H1 (cell line): ENCODE data around the gene KHDRBS2. TPM values are rescaled to one million over a fixed set of nuclear protein-coding genes. Genes with fewer than 3 reads are reported as not detected.

ENCODE experiments used
- CTCF ChIA-PET: fragments of 300-600 bp; sonication (Branson Sonifier 250); formaldehyde crosslinking; loops from one replicate; lab custom pipeline; 2021; ENCODE audit not compliant: partially characterized antibody; lab: Charles Lee
- POLR2A ChIA-PET: fragments of 300-600 bp; sonication (Branson Sonifier 250); formaldehyde crosslinking; loops from one replicate; lab custom pipeline; 2021; ENCODE audit warnings: inconsistent platforms; ENCODE audit not compliant: partially characterized antibody; lab: Charles Lee
- DNase-seq, 2 experiments: peaks; one replicate each; pipeline versions ENCODE4 v3.0.0 to v3.0.0-alpha.2; 2010 to 2022; ENCODE audit warnings: low spot score in 2 of 2, low read depth in 1 of 2, mixed read lengths in 1 of 2
- FAIRE-seq: peaks from 2 replicates; lab custom pipeline; 2011; peaks lifted over from hg19 to GRCh38; lab: Jason Lieb, UNC
- H2AFZ ChIP-seq: 2 replicates; pipeline ENCODE4 v1.8.1; 2012; ENCODE audit warnings: low read length, inconsistent platforms
- H2AK5ac ChIP-seq: 2 replicates; pipeline ENCODE4 v1.6.1; 2013; ENCODE audit warnings: low read depth, low read length
- H2BK120ac ChIP-seq: replicated peaks from 2 replicates; pipeline ENCODE3; 2013; ENCODE audit warnings: low read depth, low read length, inconsistent platforms
- H2BK12ac ChIP-seq: 2 replicates; pipeline ENCODE4 v1.6.1; 2013; ENCODE audit warnings: low read depth, low read length
- H2BK15ac ChIP-seq: 2 replicates; pipeline ENCODE4 v1.6.1; 2013; ENCODE audit warnings: low read length
- H2BK20ac ChIP-seq: 2 replicates; pipeline ENCODE4 v1.6.1; 2013; ENCODE audit warnings: low read length
- H2BK5ac ChIP-seq: 2 replicates; pipeline ENCODE4 v1.6.1; 2013; ENCODE audit warnings: low read depth, low read length
- H3K14ac ChIP-seq: 2 replicates; pipeline ENCODE4 v1.6.1; 2013; ENCODE audit warnings: inconsistent platforms; ENCODE audit not compliant: insufficient read length
- H3K18ac ChIP-seq: 2 replicates; pipeline ENCODE4 v1.6.1; 2013; ENCODE audit warnings: low read length; ENCODE audit errors: extremely low read depth
- H3K23ac ChIP-seq: 2 replicates; pipeline ENCODE4 v1.6.1; 2013; ENCODE audit warnings: inconsistent platforms; ENCODE audit not compliant: insufficient read length
- H3K23me2 ChIP-seq: 2 replicates; pipeline ENCODE4 v1.6.1; 2013; ENCODE audit warnings: low read depth, low read length
- H3K27ac ChIP-seq: 2 replicates; pipeline ENCODE4 v1.6.1; 2011; ENCODE audit warnings: low read depth, low read length, inconsistent platforms
- H3K27me3 ChIP-seq, 4 experiments: replicated peaks in 1 of 4; 1 replicate in 1 of 4; 2 replicates in 3 of 4; pipeline versions ENCODE4 v1.6.1 to v1.8.1; 2011 to 2013; ENCODE audit warnings: low read length in 3 of 4, mild to moderate bottlenecking in 3 of 4, inconsistent platforms in 2 of 4, mixed read lengths in 2 of 4, moderate library complexity in 1 of 4; ENCODE audit not compliant: control insufficient read depth in 3 of 4, insufficient read depth in 3 of 4; ENCODE audit errors: extremely low read depth in 1 of 4
- H3K36me3 ChIP-seq, 4 experiments: 2 replicates each; pipeline versions ENCODE4 v1.6.1 to v1.8.1; 2011 to 2013; ENCODE audit warnings: mild to moderate bottlenecking in 4 of 4, low read length in 3 of 4, moderate library complexity in 2 of 4, control low read depth in 1 of 4, inconsistent platforms in 1 of 4; ENCODE audit not compliant: insufficient read depth in 4 of 4, control insufficient read depth in 2 of 4
- H3K4ac ChIP-seq: replicated peaks from 2 replicates; pipeline ENCODE3; 2013; ENCODE audit warnings: low read length, low read depth, mixed read lengths, inconsistent platforms; ENCODE audit not compliant: insufficient read length
- H3K4me1 ChIP-seq, 4 experiments: replicated peaks in 1 of 4; 1 replicate in 1 of 4; 2 replicates in 3 of 4; pipeline versions ENCODE4 v1.6.1 to v1.8.1; 2011 to 2013; ENCODE audit warnings: low read length in 3 of 4, inconsistent platforms in 2 of 4, mixed read lengths in 1 of 4; ENCODE audit not compliant: insufficient read depth in 4 of 4, control insufficient read depth in 3 of 4
- H3K4me2 ChIP-seq, 2 experiments: 2 replicates each; pipeline versions ENCODE4 v1.6.1 to v1.8.1; 2011 to 2013; ENCODE audit warnings: low read depth in 2 of 2, low read length in 2 of 2, control low read depth in 1 of 2, inconsistent platforms in 1 of 2, mild to moderate bottlenecking in 1 of 2; ENCODE audit not compliant: insufficient read depth in 1 of 2
- H3K4me3 ChIP-seq, 4 experiments: fragments of 200-600, 300-600 bp in 1 of 4; sonication (generic), shearing (Covaris generic), sonication (Bioruptor Twin) in 1 of 4; 2 replicates each; pipeline versions ENCODE4 v1.5.1 to v1.8.1; 2011 to 2016; ENCODE audit warnings: low read length in 4 of 4, low read depth in 3 of 4, control low read depth in 2 of 4, inconsistent platforms in 2 of 4, mild to moderate bottlenecking in 2 of 4, mixed read lengths in 1 of 4, moderate library complexity in 1 of 4; ENCODE audit not compliant: insufficient read depth in 2 of 4; ENCODE audit errors: extremely low read depth in 1 of 4
- H3K56ac ChIP-seq: replicated peaks from 2 replicates; pipeline ENCODE3; 2013; ENCODE audit warnings: low read depth, mild to moderate bottlenecking, mixed read lengths, low read length, inconsistent platforms; ENCODE audit not compliant: insufficient read length
- H3K79me1 ChIP-seq: 2 replicates; pipeline ENCODE4 v1.6.1; 2013; ENCODE audit warnings: low read depth, low read length, control low read depth
- H3K79me2 ChIP-seq, 2 experiments: 2 replicates each; pipeline versions ENCODE4 v1.6.1 to v1.8.1; 2012 to 2013; ENCODE audit warnings: low read length in 2 of 2, mild to moderate bottlenecking in 2 of 2, inconsistent platforms in 1 of 2; ENCODE audit not compliant: insufficient read depth in 2 of 2, control insufficient read depth in 1 of 2
- H3K9ac ChIP-seq, 4 experiments: replicated peaks in 1 of 4; 1 replicate in 1 of 4; 2 replicates in 3 of 4; pipeline versions ENCODE4 v1.6.1 to v1.8.1; 2011 to 2013; ENCODE audit warnings: low read depth in 3 of 4, low read length in 3 of 4, control low read depth in 2 of 4, mild to moderate bottlenecking in 2 of 4, moderate library complexity in 2 of 4, inconsistent platforms in 1 of 4; ENCODE audit errors: extremely low read depth in 1 of 4
- H3K9me3 ChIP-seq, 2 experiments: 2 replicates each; pipeline versions ENCODE4 v1.6.1 to v1.8.1; 2012 to 2013; ENCODE audit warnings: mild to moderate bottlenecking in 2 of 2, moderate library complexity in 2 of 2, control low read depth in 1 of 2, inconsistent platforms in 1 of 2, low read depth in 1 of 2, low read length in 1 of 2, mixed read lengths in 1 of 2; ENCODE audit not compliant: insufficient read depth in 2 of 2
- H4K20me1 ChIP-seq, 2 experiments: replicated peaks in 1 of 2; 2 replicates each; pipeline versions ENCODE3 to v1.8.1; 2011 to 2013; ENCODE audit warnings: inconsistent platforms in 2 of 2, low read length in 2 of 2, mild to moderate bottlenecking in 1 of 2; ENCODE audit not compliant: insufficient read depth in 2 of 2, control insufficient read depth in 1 of 2
- H4K5ac ChIP-seq: 2 replicates; pipeline ENCODE4 v1.6.1; 2013; ENCODE audit warnings: low read length, low read depth, mixed read lengths, inconsistent platforms; ENCODE audit not compliant: insufficient read length
- H4K8ac ChIP-seq: 2 replicates; pipeline ENCODE4 v1.8.0; 2013; ENCODE audit warnings: mild to moderate bottlenecking, moderate library complexity, low read length, inconsistent platforms; ENCODE audit not compliant: insufficient read depth; ENCODE audit errors: extremely low read depth
- H4K91ac ChIP-seq: replicated peaks from 2 replicates; pipeline ENCODE3; 2013; ENCODE audit warnings: low read length, mixed read lengths, inconsistent platforms; ENCODE audit not compliant: insufficient read length
- BACH1 ChIP-seq: IDR thresholded peaks from 2 replicates; pipeline ENCODE4 v1.6.1; 2012; ENCODE audit warnings: low read length, improper control_type of control experiment
- CHD1 ChIP-seq: IDR thresholded peaks from 2 replicates; pipeline ENCODE4 v1.6.1; 2012; ENCODE audit warnings: low read depth, low read length, improper control_type of control experiment
- JUND ChIP-seq: IDR thresholded peaks from 2 replicates; pipeline ENCODE4 v1.6.1; 2011; ENCODE audit warnings: mild to moderate bottlenecking, improper control_type of control experiment, low read length
- KDM4A ChIP-seq: IDR thresholded peaks from one replicate; pipeline ENCODE4 v1.7.1; 2012; ENCODE audit warnings: low read depth, mild to moderate bottlenecking, moderate library complexity, low read length, inconsistent platforms; ENCODE audit not compliant: severe bottlenecking
- MAFK ChIP-seq: IDR thresholded peaks from 2 replicates; pipeline ENCODE4 v1.6.1; 2012; ENCODE audit warnings: low read depth, mild to moderate bottlenecking, improper control_type of control experiment, low read length
- POLR2A ChIP-seq, 2 experiments: IDR thresholded peaks; 1 replicate in 1 of 2; 2 replicates in 1 of 2; pipeline ENCODE4 v1.6.1; 2011; ENCODE audit warnings: low read depth in 2 of 2, low read length in 2 of 2, mild to moderate bottlenecking in 2 of 2; ENCODE audit errors: control extremely low read depth in 1 of 2
- POU5F1 ChIP-seq: IDR thresholded peaks from 2 replicates; pipeline ENCODE4 v1.6.1; 2011; ENCODE audit warnings: low read depth, mild to moderate bottlenecking, low read length, moderate library complexity
- WGBS, 2 experiments: shearing (Covaris generic) in 1 of 2; methylation state at CpG; one replicate each; pipeline versions ENCODE4 v1.1.6 to v1.1.7; 2013 to 2015; ENCODE audit warnings: low lambda C conversion rate in 2 of 2, mixed read lengths in 2 of 2, inconsistent platforms in 1 of 2, low coverage in 1 of 2, missing lambda C conversion rate in 1 of 2; ENCODE audit not compliant: insufficient replicate concordance in 2 of 2, insufficient coverage in 1 of 2, insufficient read length in 1 of 2; ENCODE audit errors: extremely low coverage in 1 of 2, missing lambda C conversion rate in 1 of 2; 5-methylcytosine and 5-hydroxymethylcytosine counted together
- long read RNA-seq, 2 experiments: library from RNA in 1 of 2; library from capped mRNA in 1 of 2; stranded (forward); transcript quantifications; one replicate each; pipeline ENCODE4 v2.0.0, GENCODE V29; 2021; ENCODE audit warnings: inconsistent platforms in 1 of 2
- polyA minus RNA-seq, 3 experiments: library from RNA; depleted of rRNA, polyadenylated mRNA; stranded (reverse); fragments of >200 nt; gene quantifications; 1 replicate in 2 of 3; 2 replicates in 1 of 3; pipeline ENCODE4 v1.2.3, GENCODE V29; 2011
- polyA plus RNA-seq, 7 experiments: library from polyadenylated mRNA; depleted of rRNA in 3 of 7; stranded (reverse) in 5 of 7; unstranded in 2 of 7; fragments of >200 nt in 5 of 7; fragments of 200-250 nt in 2 of 7; gene quantifications; 1 replicate in 5 of 7; 2 replicates in 1 of 7; 4 replicates in 1 of 7; pipeline versions ENCODE4 v1.2.1 to v1.2.3, GENCODE V29; 2011 to 2013; ENCODE audit warnings: missing spikeins in 2 of 7, mixed read lengths in 2 of 7
- total RNA-seq: library from RNA; stranded (reverse); fragmentation: NEBNext Ultra II Directional; extraction: Animal tissue kit (Norgen Biotek cat#: 25700); gene quantifications from 2 replicates; pipeline ENCODE4 v1.2.1, GENCODE V29; 2021

Gene KHDRBS2
- total RNA-seq (7.5 and 7.7 TPM in 2 replicates), polyA plus RNA-seq (2011; rRNA removed) (5.2 and 5.5 TPM in 2 replicates), polyA minus RNA-seq (2011; rRNA and poly(A)+ RNA removed) (7.5 and 8.0 TPM in 2 replicates)
- polyA plus RNA-seq (2011; cell fraction: cytosol; rRNA removed) = 5.6 TPM
- polyA plus RNA-seq (2011; cell fraction: nucleus; rRNA removed) = 11.3 TPM
- 5.7 to 9.1 TPM (median 6.4 TPM) in 4 replicates for polyA plus RNA-seq (2012, experiment 1 of 2)
- 1.8 TPM for polyA plus RNA-seq (2012, experiment 2 of 2)
- polyA plus RNA-seq (2013, experiment 1 of 2) = 4.2 TPM
- polyA plus RNA-seq (2013, experiment 2 of 2) = 3.8 TPM
- 6.7 TPM for polyA minus RNA-seq (2011; cell fraction: cytosol; rRNA and poly(A)+ RNA removed)
- polyA minus RNA-seq (2011; cell fraction: nucleus; rRNA and poly(A)+ RNA removed) = 47.5 TPM
- long read RNA-seq, experiment 1, partial matches to known transcripts = 1 of 11 reads
- long read RNA-seq, experiment 1, other reads (novel, unspliced or antisense) = 10 of 11 reads
- long read RNA-seq, experiment 2, partial matches to known transcripts = 0 of 3 reads
- long read RNA-seq, experiment 2, other reads (novel, unspliced or antisense) = 3 of 3 reads

- Histone ChIP-seq H3K36me3 (no peaks in the 10 kb centered on the region), H2BK15ac (no peak within 1 kb of the TSS; the same call in 1 of the 2 replicates), H3K18ac (peak within 1 kb of the TSS; percentile 86), H3K23ac (no peak within 1 kb of the TSS), H3K4me2 (peak within 1 kb of the TSS; percentile 89 to 99), H3K27me3 (no peaks in the 10 kb centered on the region), H3K23me2 (peaks cover 12% of the 10 kb centered on the region), H4K8ac (peak within 1 kb of the TSS; percentile 68; the same call in 1 of the 2 replicates), H2BK12ac (peak within 1 kb of the TSS; percentile 56; the same call in 1 of the 2 replicates), H3K56ac (peak within 1 kb of the TSS; percentile 66), H2AK5ac (no peak within 1 kb of the TSS), H4K20me1 (no peaks in the 10 kb centered on the region), H3K4ac (no peak within 1 kb of the TSS), H4K5ac (peak within 1 kb of the TSS; percentile 44), H3K9ac (peak within 1 kb of the TSS; percentile 64 to 75 (median 72)), H3K9me3 (no peaks in the 10 kb centered on the region), H2BK120ac (no peak within 1 kb of the TSS), H3K79me1 (no peaks in the 10 kb centered on the region), H3K4me3 (peak within 1 kb of the TSS; percentile 78 to 95 (median 92)), H3K14ac (no peak within 1 kb of the TSS), H3K27ac (peak within 1 kb of the TSS; percentile 55; the same call in 1 of the 2 replicates), H4K91ac (no peak within 1 kb of the TSS), H2BK5ac (peak within 1 kb of the TSS; percentile 18; the same call in 1 of the 2 replicates), H2BK20ac (no peak within 1 kb of the TSS), H3K4me1 (peaks cover 0 to 4% (median 0%) of the 10 kb centered on the region in 4 experiments; a peak in 1 of 7 replicates), H3K79me2 (peaks cover 0 to 45% of the 10 kb centered on the region in 2 experiments; a peak in 3 of 4 replicates), H2AFZ (peak within 1 kb of the TSS; percentile 98)
- WGBS, 2 experiments = 1% methylated on average over 64 of the region's 66 CpGs; no CpG with 5 or more reads in 1 of the 2 experiments
- peak; percentile 89 to 92 for DNase-seq
- peak; percentile 73 for FAIRE-seq
- CTCF ChIA-PET = interaction anchor here (0.7 to 1.2 kb wide), 4 partner anchors 8 to 138 kb away, joined by 3 to 4 read pairs (median 3); no protein-coding TSS in a partner anchor
- POLR2A ChIA-PET = no interaction called here
- TF ChIP-seq KDM4A (peak; percentile 81), POU5F1 (no peak), JUND (no peak), MAFK (no peak), BACH1 (0 out of 2 replicates have a peak, but pooled peaks have one; percentile 7), CHD1 (no peak), POLR2A (IDR thresholded peaks at IDR 0.05; ENCODE audit: control extremely low read depth in 1 of 2, low read depth in 2 of 2, low read length in 2 of 2) (peak; percentile 58 to 69; a peak in 2 of 3 replicates)
Measured at GRCh38 chr6:62285612-62286469, at the start of gene KHDRBS2. Gene KHDRBS2 (minus strand): TSS chr6:62286225.
